Vein endothelial cell (primary cell): ENCODE results near the gene CADM3. TPM values are rescaled to one million over a fixed set of nuclear protein-coding genes. Genes with fewer than 3 reads are reported as not detected.

Source experiments
- small RNA-seq: library from RNA; depleted of rRNA; stranded (forward); fragments of <200 nt; gene quantifications from one replicate; pipeline ENCODE3, GENCODE V24; 2012
- total RNA-seq: library from RNA; depleted of rRNA; stranded (reverse); fragments of >200 nt; gene quantifications from 2 replicates; pipeline ENCODE4 v1.2.3, GENCODE V29; 2012

CADM3 gene
- 1.3 and 1.7 TPM in 2 replicates for total RNA-seq

GRCh38 chr1:159171254-159171687, at the start of gene CADM3:
Gene CADM3, plus strand, starts transcription at chr1:159171615. Its CDS starts 151 bp downstream, at chr1:159171766.

GRCh38 chr1:159204161-159205141, 33.0 kb downstream of the CADM3 start, which contains the start of gene ACKR1:
Gene ACKR1, plus strand, starts transcription at chr1:159204875. Its CDS starts 85 bp downstream, at chr1:159204960.

Small RNA genes lying within 50 kb of the gene (small RNA-seq; reads per million reads assigned to genes)
- not detected for gene RNA5SP60

Other genes starting within 250 kb of the CADM3 start
- gene PYHIN1, start 240.1 kb upstream of the CADM3 start, total RNA-seq, result not detected in 2 replicates
- 82.3 and 150 TPM in 2 replicates for gene IFI16, start 161.7 kb upstream of the CADM3 start, total RNA-seq
- not detected in 2 replicates for gene AIM2, start 94.8 kb upstream of the CADM3 start, total RNA-seq
- 0.10 TPM in 1 of 2 replicates, not detected in the other for gene ACKR1, start 33.3 kb downstream of the CADM3 start, total RNA-seq
- not detected in 2 replicates for gene FCER1A, start 130.7 kb downstream of the CADM3 start, total RNA-seq